GM12874 (cell line): Measurements from ENCODE around the gene SUPT6H.

ENCODE experiments used
- TF ChIP-seq, protein P1 (sequence below): IDR thresholded peaks from 2 replicates; pipeline ENCODE4 v1.5.1; 2011; ENCODE audit warnings: low read depth, mild to moderate bottlenecking, control low read depth, low read length, moderate library complexity; ENCODE audit not compliant: insufficient read depth

Gene SUPT6H

DNA sequence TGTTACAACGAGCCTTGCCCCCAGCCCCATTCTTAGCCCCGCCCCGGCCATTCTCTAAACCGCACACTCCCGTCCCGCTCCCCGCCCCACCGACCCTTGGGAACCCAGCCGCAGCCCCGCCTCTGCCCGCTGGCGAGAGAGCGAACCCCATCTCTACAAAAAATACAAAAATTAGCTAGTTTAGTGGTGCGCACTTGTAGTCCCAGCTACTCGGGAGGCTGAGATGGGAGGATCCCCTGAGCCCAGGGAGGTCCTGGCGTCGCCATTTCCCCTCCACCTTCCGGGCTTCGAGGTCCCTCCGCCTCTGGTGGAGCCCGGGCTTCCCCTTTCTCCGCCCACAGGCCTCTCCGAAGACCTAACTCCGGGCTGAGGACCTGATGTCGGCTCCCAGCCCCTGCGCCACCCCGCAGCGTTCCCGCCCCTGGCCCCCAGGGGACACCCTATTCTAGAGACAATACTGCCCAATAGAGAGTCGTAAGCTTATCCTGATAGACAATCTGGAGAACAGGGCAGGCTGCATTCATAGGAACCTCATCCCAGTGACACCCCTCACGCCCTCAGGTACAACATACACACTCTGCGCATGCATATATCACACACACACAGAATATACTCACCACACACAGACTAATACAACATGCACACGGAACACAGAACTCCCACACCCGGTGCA is 50.2 kb downstream of the SUPT6H start:
- TF ChIP-seq, protein P1, sequence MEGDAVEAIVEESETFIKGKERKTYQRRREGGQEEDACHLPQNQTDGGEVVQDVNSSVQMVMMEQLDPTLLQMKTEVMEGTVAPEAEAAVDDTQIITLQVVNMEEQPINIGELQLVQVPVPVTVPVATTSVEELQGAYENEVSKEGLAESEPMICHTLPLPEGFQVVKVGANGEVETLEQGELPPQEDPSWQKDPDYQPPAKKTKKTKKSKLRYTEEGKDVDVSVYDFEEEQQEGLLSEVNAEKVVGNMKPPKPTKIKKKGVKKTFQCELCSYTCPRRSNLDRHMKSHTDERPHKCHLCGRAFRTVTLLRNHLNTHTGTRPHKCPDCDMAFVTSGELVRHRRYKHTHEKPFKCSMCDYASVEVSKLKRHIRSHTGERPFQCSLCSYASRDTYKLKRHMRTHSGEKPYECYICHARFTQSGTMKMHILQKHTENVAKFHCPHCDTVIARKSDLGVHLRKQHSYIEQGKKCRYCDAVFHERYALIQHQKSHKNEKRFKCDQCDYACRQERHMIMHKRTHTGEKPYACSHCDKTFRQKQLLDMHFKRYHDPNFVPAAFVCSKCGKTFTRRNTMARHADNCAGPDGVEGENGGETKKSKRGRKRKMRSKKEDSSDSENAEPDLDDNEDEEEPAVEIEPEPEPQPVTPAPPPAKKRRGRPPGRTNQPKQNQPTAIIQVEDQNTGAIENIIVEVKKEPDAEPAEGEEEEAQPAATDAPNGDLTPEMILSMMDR: peak; percentile 20; the same call in 1 of the 2 replicates

DNA sequence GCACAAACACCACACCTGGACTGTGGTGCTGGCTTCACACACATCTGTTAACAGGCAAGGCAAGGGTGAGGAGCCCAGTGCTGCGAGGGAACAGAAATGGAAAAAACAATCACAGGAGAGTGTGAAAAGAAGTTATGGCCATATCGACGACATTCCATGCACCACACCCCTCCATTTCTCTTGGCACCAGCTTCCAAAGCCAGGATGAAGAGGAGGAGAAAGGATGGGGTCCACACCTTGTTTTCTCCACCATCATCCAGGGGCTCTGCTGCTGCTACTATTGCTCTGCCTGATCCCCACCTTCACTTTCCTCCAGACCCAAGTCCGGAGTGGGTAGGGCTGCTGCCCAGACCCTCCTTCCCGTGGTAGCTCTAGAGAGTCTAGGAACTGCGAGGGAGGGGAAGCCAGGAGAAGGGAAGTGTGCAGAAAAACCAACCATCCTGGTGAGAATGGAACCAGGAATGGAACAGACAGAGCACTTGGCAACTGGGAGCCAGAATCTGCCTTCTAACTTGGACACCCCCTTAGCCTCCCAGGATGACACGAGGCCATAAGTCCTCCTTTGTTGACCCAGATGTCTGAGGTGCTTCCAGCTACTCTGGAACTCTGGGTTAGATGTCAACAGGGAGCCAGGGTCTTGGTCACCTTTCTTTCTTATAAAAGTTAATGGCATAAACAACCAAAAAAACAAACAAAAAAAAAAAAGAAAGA is 50.9 kb downstream of the SUPT6H start:
- TF ChIP-seq, protein P1: no peak

DNA sequence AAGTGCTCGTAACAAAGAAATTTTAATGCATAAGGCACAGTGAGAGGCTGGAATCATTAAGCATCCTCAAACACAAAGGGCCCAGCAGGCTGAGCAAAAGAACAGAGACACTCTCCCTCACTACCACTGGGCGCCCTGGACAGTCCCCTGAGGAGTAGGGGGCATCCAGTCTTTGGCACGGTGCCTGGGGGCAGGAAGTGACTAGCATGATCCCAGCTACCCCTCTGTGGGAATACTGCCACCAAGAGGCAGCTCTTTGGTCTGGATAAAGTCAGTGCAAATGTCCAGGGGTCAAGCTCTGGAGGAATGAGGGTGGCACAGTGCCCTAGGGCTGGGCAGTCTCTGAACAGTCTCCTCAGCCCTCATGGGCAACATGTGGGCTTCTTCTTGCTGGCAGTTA is 52.3 kb downstream of the SUPT6H start:
- TF ChIP-seq, protein P1: no peak

DNA sequence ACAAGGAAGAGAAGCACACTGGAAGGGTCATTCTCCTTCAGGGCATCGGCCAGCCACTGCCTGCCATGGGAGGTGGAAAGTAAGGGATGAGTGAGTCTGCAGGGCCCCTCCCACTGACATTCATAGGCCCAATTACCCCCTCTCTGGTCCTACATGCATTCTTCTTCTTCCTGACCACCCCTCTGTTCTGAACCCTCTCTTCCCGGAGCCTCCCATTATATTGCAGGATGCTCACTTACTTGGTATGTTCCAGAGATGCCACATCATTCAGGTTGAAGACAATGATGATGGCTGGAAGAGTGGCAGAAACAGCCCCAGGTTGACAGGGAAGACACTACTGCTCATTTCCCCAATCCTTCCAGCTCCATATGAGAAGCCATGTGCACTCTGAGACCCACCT is 53.2 kb downstream of the SUPT6H start:
- TF ChIP-seq, protein P1: no peak

DNA sequence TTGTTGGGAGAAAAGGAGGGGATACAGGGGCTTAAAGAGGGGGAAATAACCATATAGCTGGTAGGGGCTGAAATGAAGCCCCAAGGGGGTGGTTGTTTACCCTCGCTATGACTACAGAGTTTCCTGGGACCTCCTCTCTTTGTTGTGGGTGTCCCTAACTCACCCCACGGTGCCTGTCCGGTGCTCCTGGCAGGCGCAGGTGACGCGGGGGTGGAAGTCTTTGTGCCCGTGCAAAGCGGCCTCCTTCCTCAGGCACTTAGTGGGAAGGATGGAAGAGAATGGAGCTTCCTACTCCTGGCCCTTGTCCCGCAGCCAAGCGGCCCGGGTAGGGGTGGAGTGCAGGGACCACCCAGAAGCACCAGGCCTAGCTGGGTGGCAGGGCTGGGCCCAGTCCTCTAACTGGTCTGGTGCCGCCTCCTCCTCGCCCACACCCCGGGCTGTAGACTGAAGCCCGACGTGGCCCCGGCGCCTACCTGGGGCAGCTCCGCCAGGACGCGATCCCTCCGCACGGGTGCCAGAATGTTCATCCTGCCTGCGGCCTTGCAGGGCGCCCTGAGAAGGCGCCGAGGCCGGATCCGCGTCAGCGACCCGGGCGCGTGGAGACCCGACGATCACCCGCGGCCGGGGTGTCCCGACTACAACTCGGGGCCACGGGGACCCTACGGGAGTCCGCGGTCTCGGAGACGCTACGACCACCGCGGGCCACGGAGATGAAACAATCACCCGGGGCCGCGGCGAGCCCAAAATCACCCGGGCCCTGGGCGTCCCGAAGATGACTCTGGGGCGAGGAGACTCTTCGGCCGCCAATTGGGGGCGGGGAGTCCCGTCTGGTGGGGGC is 55.0 kb downstream of the SUPT6H start:
- TF ChIP-seq, protein P1: no peak

DNA sequence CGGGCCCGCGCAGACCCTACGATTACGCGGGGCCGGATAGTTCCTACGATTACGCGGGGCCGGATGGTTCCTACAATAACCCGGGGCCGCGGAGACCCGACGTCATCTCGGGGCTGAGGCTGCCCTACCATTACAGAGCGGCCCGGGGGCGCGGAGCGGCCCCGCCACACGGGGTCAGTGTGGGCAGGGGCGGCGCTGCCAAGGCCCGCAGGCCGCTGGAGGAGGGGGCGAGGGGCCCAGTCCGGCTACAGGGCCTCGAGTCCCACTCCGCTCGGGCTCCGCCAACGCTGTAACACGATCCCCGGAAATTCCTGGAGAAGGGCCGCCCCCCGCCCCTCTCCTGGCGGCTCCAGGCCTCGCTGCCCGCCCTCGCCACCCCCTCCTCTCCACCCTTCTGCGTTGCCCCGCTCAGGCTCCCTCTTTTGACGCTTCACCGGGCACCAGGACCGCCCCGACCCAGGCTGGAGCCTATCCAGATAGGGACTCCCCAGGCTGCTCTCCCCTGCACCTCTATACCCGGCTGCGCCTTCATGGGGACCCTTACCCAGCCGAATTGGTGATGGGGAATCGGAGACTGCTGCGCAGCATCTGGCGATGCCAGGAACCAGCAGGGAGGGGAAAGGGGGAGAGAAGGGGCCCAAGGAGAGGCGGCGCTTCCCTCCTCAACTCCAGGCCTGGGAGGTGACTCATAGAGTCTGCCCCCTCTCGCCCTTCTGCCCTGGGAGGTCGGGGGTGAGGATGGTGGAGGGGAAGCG is 55.8 kb downstream of the SUPT6H start, which contains the start of gene RAB34:
Gene RAB34, minus strand, starts transcription at position 291 of the 755 bp plus-strand sequence. CDS start 602 bp downstream, outside the sequence.
- TF ChIP-seq, protein P1: peak; percentile 43
